Measurements from ENCODE around the gene TIMM29.

- TF ChIP-seq, protein P1, sequence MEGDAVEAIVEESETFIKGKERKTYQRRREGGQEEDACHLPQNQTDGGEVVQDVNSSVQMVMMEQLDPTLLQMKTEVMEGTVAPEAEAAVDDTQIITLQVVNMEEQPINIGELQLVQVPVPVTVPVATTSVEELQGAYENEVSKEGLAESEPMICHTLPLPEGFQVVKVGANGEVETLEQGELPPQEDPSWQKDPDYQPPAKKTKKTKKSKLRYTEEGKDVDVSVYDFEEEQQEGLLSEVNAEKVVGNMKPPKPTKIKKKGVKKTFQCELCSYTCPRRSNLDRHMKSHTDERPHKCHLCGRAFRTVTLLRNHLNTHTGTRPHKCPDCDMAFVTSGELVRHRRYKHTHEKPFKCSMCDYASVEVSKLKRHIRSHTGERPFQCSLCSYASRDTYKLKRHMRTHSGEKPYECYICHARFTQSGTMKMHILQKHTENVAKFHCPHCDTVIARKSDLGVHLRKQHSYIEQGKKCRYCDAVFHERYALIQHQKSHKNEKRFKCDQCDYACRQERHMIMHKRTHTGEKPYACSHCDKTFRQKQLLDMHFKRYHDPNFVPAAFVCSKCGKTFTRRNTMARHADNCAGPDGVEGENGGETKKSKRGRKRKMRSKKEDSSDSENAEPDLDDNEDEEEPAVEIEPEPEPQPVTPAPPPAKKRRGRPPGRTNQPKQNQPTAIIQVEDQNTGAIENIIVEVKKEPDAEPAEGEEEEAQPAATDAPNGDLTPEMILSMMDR (IDR thresholded peaks at IDR 0.05) = no peak
- TF ChIP-seq POLR2A (IDR thresholded peaks at IDR 0.05) = no peak
These were observed 6.0 kb upstream of the TIMM29 start for GRCh38 chr19:10922638-10923014.

Data from lower leg skin (tissue), 3 donors.